ENCODE measurements around the gene GNAQ. TPM values are rescaled to one million over a fixed set of nuclear protein-coding genes. Genes with fewer than 3 reads are reported as not detected.
A peak's percentile ranks its signal among the peaks of the same experiment; 100 is the strongest.

Gene GNAQ
- total RNA-seq, 6 experiments from 2014 or later: 41.6 to 45.8 (median 44.3) TPM

DNA sequence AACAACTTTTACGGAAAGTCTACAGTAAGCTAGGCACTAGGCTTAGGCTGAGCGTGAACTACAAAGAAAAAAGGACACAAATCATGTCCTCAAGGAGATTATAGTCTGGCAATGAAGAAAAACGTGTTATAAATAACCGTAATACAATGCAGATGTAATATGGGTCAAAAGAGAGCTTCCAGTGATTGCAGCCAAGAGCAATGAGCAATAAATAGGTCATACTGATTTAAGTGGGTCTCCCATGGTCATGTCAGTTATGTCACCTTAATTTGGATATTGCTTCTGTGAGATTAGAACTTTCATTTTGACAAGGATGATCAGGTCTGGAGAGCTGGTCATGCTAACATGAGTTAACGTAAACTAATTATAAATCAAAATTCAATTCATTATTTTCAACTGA is 224.9 kb downstream of the GNAQ start:
- Mint-ChIP-seq H3K27ac (peak overlapping the region; percentile 25; the same call in 1 of the 2 replicates), H3K27me3 (ENCODE audit: insufficient read depth) (no peaks in the 10 kb centered on the region), H3K4me3 (no peak overlapping the region; the same call in 1 of the 2 replicates), H3K9me3 (no peaks in the 10 kb centered on the region), H3K36me3 (ENCODE audit: low read depth) (peaks cover 27% of the 10 kb centered on the region), H3K4me1 (ENCODE audit: low read depth) (peaks cover 67% of the 10 kb centered on the region)
- TF ChIP-seq CTCF (IDR thresholded peaks at IDR 0.05): no peak
- DNase-seq: no peak

DNA sequence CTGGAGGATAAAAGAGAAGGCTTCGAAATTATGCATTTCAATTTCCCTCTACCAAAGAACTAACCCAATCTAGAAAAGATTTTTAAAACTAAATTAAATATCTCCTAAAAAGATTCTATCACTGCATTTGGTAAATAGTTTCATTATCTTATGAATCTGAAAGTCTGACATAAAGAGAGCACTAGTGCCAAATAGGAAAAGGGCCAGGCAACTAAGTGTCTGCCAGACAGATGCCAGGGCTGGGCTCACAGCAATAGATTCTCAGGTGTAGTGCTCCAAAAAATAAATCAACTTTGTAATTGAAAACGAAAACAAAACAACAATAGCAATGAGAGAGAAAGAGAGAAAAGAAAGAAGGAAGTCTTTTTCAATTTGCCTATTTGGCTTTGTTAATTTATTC is 225.8 kb downstream of the GNAQ start:
- Mint-ChIP-seq H3K4me1 (ENCODE audit: low read depth) (peaks cover 64% of the 10 kb centered on the region), H3K4me3 (no peak overlapping the region), H3K27ac (no peak overlapping the region), H3K27me3 (ENCODE audit: insufficient read depth) (no peaks in the 10 kb centered on the region), H3K36me3 (ENCODE audit: low read depth) (peaks cover 27% of the 10 kb centered on the region), H3K9me3 (no peaks in the 10 kb centered on the region)
- no peak for DNase-seq
- no peak for TF ChIP-seq CTCF (IDR thresholded peaks at IDR 0.05)

- peaks cover 43% of the 10 kb centered on the region for H3K4me1 Mint-ChIP-seq (ENCODE audit: low read depth)
Observed at GRCh38 chr9:77803423-77803822, 228.2 kb downstream of the GNAQ start.

GRCh38 chr9:77802515-77803293 is 228.9 kb downstream of the GNAQ start:
- no peak for DNase-seq
- Mint-ChIP-seq H3K9me3 (no peaks in the 10 kb centered on the region), H3K4me3 (no peak overlapping the region), H3K27ac (no peak overlapping the region), H3K27me3 (ENCODE audit: insufficient read depth) (no peaks in the 10 kb centered on the region), H3K36me3 (ENCODE audit: low read depth) (peaks cover 11% of the 10 kb centered on the region), H3K4me1 (ENCODE audit: low read depth) (peaks cover 36% of the 10 kb centered on the region)
- no peak for TF ChIP-seq CTCF (IDR thresholded peaks at IDR 0.05)

More at GRCh38 chr9:77803423-77803822, 228.2 kb downstream of the GNAQ start:
- TF ChIP-seq CTCF (IDR thresholded peaks at IDR 0.05): no peak
- peaks cover 17% of the 10 kb centered on the region for H3K36me3 Mint-ChIP-seq (ENCODE audit: low read depth)
- no peaks in the 10 kb centered on the region for H3K27me3 Mint-ChIP-seq (ENCODE audit: insufficient read depth)
- no peak overlapping the region for H3K4me3 Mint-ChIP-seq
- peak overlapping the region; percentile 11; the same call in 1 of the 2 replicates for H3K27ac Mint-ChIP-seq
- DNase-seq: no peak
- no peaks in the 10 kb centered on the region for H3K9me3 Mint-ChIP-seq

DNA sequence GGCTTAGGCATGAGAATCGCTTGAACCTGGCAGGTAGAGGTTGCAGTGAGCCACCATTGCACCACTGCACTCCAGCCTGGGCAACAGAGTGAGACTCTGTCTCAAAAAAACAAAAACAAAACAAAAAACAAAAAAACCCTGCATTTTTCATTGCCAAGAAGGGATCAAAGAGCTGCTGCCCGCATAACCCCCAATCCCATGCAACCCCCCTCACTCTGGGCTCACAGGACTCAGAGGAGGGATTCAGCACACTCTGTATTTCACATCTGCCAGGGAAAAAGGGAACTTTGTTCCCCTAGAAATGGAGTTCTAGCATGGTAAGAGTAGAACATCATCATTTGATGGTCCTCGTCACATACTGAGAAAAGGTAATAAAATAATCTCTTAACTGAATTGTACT is 229.5 kb downstream of the GNAQ start:
- Mint-ChIP-seq H3K27ac (no peak overlapping the region), H3K4me1 (ENCODE audit: low read depth) (peaks cover 30% of the 10 kb centered on the region), H3K36me3 (ENCODE audit: low read depth) (peaks cover 11% of the 10 kb centered on the region), H3K27me3 (ENCODE audit: insufficient read depth) (no peaks in the 10 kb centered on the region), H3K4me3 (no peak overlapping the region), H3K9me3 (no peaks in the 10 kb centered on the region)
- DNase-seq: no peak
- no peak for TF ChIP-seq CTCF (IDR thresholded peaks at IDR 0.05)

All from HFFc6 (cell line).